HG03135 (cell line): ENCODE data around the gene IGSF21.

ENCODE experiments used
- ATAC-seq: cut with Tn5 transposase; IDR thresholded peaks from one replicate; pipeline ENCODE4 v1.9.1; 2021; ENCODE audit warnings: mild to moderate bottlenecking, moderate library complexity; ENCODE audit not compliant: unreplicated experiment

Gene IGSF21

GRCh38 chr1:18253093-18253492, 145.5 kb downstream of the IGSF21 start:
- ATAC-seq: no peak

GRCh38 chr1:18256282-18257235, 149.0 kb downstream of the IGSF21 start:
- ATAC-seq: no peak

- no peak for ATAC-seq
Measured at GRCh38 chr1:18257778-18258177, 150.2 kb downstream of the IGSF21 start.

DNA sequence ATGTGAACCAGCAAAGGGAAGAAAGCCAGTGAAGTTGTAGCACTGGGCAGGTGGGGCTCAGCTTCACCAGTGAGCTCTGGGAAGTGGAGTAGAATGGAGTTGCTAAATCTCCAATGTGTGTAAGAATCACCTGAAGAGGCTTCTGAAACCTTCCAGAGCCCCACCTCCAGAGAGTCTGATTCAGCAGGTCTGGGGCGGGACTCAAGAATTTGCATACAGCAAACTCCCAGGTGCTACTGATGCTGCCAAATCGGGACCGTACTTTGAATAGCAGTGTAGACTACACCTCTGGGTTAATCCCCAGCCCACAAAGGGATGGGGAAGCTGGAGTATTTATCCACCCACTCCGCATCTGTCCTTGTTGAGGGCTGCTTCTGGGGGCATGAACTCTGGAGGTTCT, 154.3 kb downstream of the IGSF21 start:
- no peak for ATAC-seq

DNA sequence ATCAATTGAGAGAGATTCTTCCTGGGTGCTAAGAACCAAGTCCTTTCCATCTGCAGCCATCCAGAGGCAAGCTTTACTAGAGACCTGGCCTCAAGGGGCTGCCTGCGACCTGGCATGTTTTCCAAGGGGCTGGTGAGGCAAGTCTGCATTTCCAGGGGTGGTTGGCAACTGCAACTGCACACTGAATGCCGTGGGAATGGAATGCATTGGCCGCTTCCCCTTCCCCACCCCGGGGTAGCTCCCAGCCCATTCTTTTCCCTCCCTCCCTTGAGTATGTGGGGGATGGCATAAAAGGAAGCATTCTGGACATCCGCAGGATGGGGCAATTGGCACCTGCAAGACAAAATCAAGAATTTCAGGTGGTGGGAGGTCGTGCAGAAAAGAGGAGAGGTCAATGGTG, 155.1 kb downstream of the IGSF21 start:
- ATAC-seq: no peak

DNA sequence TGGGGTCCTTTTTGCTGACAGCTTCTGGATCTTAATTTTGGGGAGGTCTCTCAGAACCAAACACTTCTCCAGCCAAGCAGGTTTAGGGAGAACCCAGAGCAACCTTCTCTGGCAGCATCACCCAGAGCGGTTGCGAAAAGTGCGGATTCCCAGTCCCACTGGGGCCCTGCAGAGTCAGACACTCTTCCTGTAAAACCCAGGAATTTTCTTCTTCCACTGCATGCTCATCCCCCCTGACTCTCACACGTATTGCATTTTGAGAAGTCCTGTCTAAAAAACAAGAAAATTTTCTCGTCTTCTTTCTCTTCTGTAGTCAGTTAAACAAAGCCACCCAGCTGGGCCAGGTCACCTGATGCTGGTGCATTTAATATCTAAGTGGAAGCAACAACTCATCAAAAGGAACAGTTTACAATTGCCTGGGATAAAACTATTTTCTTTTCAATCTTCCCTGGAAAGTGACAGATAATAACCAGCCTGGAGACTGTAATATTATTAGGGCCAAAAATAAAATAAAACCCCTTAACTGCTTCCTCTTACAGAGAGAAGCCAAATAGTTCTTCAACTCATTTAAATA, 156.0 kb downstream of the IGSF21 start:
- no peak for ATAC-seq

DNA sequence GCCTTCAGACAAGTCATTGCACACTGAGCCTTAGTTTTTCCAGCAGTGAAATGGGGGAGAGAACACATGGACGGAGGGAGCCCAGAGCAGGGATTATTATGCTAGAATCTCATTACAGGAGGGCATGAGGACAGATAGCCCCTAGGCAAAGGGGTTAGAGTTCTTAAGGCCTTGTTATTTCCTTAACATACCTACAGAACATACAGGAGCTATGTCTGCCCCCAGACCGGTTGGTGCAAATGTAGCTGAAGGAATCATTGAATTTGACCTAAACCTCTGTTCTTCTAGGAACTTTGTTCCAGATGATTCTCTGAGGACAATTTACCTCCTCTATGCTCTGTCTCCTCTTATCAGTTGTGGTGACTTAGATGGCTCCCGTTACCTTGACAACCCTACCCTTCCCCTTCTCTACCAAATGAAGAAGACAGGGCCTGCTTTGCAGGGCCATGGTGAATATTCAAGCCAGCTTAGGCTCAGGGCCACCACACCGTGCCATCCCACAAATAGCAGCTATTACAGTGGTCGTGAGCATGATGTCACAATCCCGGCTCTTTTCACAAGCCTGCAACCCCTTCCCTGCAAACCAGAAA, 156.9 kb downstream of the IGSF21 start:
- ATAC-seq: no peak

- ATAC-seq: no peak
Measured at GRCh38 chr1:18265641-18266040, 158.0 kb downstream of the IGSF21 start.

DNA sequence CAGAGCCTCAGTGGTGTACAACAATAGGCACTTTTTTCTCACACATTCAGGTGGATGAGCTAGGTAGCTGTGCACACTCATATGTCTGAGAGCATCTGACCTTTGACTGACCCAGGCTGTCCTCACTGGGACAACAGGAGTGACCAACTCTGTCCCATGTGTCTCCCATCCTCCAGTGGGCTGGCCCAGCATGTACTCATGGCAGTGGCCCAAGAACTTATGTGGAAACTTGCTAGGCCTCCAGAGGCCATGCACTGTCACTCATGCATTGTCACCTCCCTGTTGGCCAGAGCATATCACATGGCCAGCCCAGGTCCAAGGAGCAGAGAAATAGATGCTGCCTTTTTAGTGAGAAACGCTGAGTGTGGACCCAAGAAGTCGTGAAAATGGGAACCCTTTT, 158.8 kb downstream of the IGSF21 start:
- ATAC-seq: no peak

GRCh38 chr1:18271336-18271735, 163.7 kb downstream of the IGSF21 start:
- ATAC-seq: no peak

DNA sequence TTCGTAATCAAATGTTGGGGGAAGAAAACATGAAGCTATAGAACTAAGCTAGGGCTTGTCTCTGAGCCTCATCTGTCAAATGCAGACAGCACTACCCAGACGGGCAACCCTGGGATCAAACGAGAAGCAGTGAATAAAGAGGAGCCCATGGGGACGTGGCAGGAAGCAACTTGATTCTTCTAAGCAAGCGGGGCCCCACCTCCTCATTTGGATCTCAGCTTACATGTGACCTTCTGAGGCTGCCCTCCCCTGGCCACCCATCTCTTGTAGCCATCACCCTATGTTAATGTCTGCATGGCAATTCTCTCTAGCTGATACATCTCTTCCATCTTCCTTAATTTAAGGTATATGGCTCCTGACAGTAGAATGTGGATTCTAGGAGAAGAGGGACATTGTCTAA, 171.3 kb downstream of the IGSF21 start:
- ATAC-seq: no peak

GRCh38 chr1:18279351-18280074, 171.9 kb downstream of the IGSF21 start:
- no peak for ATAC-seq

GRCh38 chr1:18280956-18281355, 173.4 kb downstream of the IGSF21 start:
- ATAC-seq: no peak

- no peak for ATAC-seq
Measured at GRCh38 chr1:18282851-18283600, 175.4 kb downstream of the IGSF21 start.

GRCh38 chr1:18283601-18284385, 176.2 kb downstream of the IGSF21 start:
- ATAC-seq: no peak

DNA sequence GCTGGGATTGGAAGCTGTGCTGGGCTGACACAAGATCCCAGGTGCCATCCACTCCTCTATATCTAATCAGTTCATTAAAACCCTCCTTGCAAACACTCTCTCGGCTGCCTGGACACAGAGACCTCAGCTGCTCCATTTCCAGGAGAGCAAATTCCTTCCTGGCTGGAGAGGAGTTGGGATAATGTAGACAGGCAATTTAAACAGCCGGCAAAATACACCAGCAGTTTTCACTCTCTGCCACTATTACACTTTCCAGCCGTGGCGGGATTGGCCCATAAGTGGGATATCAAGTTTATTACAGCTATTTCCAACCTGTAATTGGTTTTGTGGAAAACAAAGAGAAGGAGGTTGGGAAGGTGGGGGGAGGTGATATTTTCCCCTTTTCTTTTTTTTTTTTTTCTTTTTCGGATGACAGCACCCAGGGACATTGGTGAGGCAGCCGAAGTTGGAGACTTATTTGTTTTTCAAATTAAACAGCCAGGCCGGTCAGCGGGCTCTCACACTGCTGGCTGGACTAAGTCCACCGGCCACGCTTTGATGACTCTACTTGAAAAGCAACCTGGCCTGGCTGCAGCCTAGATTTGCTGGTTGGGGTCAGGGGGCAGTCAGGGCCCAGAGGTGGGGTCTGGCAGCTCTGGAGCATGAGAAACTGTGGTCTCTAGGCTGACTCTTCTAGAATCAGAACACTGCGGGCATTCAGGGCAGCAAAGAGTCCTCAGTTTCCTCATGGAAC, 177.4 kb downstream of the IGSF21 start:
- ATAC-seq: no peak

DNA sequence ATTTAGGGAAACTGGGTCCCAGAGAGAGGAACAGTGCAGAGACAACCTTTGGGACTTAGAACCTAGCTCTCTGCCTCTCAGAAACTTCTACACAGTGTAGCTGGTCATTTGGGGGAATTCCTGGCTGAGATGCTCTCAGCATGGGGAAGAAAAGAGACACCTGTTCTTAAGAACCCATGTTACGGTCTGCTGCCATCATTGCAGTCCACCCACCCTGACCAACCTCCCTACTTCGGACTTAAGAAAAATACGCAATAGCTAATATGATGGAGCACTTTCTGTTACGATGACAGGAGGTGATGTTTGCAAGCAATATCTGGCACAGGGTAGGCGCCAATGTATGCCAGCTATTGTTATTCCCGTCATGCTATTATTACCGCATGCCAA, 177.9 kb downstream of the IGSF21 start:
- ATAC-seq: no peak

DNA sequence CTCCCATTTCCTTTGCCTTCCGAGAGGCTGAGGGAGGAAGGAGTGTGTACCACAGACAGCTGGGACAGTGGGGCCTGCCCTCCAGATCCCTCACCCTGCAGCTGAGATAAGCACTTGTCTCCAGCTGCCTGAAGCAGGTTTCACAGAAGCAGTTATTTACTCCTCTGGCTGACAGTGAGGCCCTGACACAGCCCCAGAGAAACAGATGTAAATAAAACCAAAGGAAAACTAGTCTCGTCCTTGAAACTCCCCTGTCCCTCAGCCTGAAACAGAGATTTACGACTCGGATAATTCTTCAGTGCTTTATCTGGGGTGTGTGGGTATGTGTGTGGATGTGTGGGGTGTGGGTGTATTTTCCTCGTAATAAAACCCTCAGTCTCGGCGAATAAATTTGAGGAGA, 181.1 kb downstream of the IGSF21 start:
- no peak for ATAC-seq

- no peak for ATAC-seq
Measured at GRCh38 chr1:18289597-18289996, 182.0 kb downstream of the IGSF21 start.
